LNCaP clone FGC (cell line): ENCODE data around the gene SPCS1.
"Not testable (repeated sequence)": the region's sequence is repeated elsewhere in the genome, so short reads cannot be mapped to it uniquely, and the experiment has no call there.

Experiments
- DNase-seq: peaks from one replicate; pipeline ENCODE4 v3.0.0-alpha.2; 2011; ENCODE audit warnings: low read depth
- H3K4me3 ChIP-seq: 2 replicates; pipeline ENCODE4 v1.5.1; 2011; ENCODE audit warnings: mild to moderate bottlenecking, low read depth, low read length, control low read depth
- TF ChIP-seq, protein P1 (sequence below): IDR thresholded peaks from 2 replicates; pipeline ENCODE4 v1.5.1; 2012; ENCODE audit warnings: mild to moderate bottlenecking; ENCODE audit not compliant: control insufficient read depth, insufficient read depth; ENCODE audit errors: extremely low read depth

Gene SPCS1

DNA sequence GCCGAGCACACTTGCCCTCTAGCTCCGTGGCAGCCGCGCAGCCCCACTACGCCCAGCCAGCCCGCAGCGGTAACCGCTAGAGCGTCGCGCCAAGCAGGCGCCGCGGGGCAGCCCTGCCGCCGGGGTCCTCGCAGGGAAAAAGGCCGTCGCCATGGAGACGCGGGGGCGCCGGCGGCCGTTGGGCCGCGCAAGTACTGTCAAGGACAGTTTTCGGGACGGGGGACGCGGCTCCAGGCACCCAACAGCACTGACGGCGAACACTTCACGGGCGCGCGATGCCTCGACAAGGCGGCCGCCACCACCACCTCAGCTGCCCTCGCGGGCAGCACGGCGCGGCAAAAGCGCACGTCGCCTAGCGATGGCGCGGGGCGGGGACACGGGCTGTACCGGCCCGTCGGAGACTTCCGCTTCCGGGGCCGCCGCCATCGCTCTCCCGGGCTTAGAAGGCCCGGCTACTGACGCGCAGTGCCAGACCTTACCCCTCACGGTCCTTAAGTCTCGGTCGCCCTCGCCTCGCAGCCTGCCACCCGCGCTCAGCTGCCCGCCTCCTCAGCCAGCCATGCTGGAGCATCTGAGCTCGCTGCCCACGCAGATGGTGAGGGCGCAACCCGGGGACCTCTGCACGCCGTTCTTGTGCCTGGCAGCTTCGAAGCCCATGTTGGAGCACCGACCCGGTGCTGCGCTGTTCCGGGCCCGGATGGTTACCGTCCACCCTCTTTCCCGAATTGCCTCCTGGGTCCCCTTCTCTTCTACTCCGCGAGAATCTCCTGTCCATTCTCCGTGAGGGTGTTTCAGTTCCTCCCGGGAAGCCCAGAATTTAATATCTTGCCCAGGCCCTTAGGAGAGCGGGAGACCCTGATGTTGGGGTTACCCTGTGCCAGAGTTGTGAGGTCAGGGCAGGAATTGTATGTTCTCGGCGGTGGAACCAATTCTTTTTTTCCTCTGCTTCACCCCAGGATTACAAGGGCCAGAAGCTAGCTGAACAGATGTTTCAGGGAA, at the start of gene SPCS1, which contains the start of gene GLT8D1:
SPCS1 (plus strand) TSS at position 419 of the 999 bp plus-strand sequence; CDS start at position 560, 141 bp downstream.
GLT8D1 (minus strand) TSS at position 104 of the 999 bp plus-strand sequence. CDS start 5,331 bp downstream, outside the sequence.
- TF ChIP-seq, protein P1, sequence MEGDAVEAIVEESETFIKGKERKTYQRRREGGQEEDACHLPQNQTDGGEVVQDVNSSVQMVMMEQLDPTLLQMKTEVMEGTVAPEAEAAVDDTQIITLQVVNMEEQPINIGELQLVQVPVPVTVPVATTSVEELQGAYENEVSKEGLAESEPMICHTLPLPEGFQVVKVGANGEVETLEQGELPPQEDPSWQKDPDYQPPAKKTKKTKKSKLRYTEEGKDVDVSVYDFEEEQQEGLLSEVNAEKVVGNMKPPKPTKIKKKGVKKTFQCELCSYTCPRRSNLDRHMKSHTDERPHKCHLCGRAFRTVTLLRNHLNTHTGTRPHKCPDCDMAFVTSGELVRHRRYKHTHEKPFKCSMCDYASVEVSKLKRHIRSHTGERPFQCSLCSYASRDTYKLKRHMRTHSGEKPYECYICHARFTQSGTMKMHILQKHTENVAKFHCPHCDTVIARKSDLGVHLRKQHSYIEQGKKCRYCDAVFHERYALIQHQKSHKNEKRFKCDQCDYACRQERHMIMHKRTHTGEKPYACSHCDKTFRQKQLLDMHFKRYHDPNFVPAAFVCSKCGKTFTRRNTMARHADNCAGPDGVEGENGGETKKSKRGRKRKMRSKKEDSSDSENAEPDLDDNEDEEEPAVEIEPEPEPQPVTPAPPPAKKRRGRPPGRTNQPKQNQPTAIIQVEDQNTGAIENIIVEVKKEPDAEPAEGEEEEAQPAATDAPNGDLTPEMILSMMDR: no peak
- peak within 1 kb of the TSS; percentile 99 for H3K4me3 ChIP-seq
- DNase-seq: peak; percentile 56

DNA sequence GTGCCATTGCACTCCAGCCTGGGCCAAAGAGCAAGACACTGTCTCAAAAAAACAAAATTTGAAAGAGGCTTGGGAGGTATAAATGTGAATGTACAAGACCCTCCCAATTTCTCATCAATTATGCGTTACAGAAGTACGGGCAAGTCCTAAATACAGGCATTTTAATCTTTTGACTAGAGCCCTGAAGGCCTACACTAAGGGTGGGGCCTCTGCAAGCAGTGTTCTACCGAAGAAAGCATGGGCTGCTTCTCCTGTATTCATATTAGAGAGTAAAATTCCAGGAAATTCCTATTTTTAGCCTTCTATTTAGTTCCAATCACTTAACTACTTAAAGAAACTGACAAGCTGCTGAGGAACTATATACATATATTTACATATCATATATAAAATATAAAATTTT, 45.9 kb upstream of the SPCS1 start:
- TF ChIP-seq, protein P1: no peak
- H3K4me3 ChIP-seq: no peak overlapping the region
- DNase-seq: no peak

DNA sequence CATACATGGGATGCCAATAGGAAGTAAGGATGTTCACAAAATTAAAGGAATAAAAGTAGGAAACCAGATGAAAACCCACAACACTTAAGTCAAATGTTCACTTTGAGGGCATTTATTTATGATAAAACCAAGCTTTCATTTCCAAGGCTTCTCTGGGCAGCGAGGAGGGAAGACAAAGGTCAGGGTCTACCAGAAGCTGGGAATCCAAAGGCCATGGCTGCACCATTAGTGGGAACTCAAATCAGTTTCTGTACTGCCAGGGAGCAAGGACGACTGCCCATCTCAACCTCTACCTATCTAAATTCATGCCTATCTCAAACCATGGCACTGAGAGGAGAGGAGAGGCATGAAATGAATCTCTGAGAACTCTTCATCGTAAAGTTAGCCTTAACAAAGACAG, 42.8 kb upstream of the SPCS1 start:
- TF ChIP-seq, protein P1: no peak
- DNase-seq: no peak
- H3K4me3 ChIP-seq: no peak overlapping the region

DNA sequence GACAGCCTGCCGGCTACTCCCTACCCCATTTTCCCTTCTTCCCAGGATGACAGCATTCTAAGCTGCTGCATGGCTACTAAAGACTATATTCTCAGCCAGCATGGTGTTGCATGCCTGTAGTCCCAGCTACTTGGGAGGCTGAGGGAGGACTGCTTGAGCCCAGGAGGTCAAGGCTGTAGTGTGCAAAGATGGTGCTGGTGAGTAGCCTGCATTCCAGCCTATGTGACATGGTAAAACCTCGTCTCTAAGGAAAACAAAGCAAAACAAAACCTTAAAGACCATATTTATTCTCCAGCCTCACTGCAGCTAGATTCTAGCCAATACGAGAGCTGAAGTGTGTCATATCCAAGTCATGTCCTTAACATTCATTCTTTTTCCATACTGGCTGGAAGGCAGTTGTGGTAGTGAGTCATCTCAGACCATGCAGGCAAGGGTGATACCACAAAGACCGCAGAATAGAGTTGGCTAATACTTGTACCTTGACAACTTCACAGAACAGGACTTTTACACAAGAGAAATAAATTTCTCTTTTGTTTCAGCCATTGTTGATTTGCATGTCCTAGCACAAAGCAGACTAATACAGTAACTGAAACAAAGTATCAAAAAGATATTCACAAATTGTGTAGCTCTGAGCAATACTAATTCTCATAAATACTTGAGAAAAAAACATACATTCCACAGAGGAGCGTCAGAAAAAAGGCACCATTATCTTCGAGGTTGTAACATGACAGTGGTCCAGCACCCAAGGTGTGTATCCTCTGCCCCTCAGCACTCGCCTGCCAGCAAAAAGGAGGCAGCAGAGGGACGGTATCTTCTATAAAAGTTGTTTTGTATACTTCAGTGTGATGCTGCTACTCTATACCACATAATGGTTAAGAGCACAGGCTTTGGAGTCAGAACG, 35.0 kb upstream of the SPCS1 start:
- no peak overlapping the region for H3K4me3 ChIP-seq
- DNase-seq: no peak
- TF ChIP-seq, protein P1: no peak

DNA sequence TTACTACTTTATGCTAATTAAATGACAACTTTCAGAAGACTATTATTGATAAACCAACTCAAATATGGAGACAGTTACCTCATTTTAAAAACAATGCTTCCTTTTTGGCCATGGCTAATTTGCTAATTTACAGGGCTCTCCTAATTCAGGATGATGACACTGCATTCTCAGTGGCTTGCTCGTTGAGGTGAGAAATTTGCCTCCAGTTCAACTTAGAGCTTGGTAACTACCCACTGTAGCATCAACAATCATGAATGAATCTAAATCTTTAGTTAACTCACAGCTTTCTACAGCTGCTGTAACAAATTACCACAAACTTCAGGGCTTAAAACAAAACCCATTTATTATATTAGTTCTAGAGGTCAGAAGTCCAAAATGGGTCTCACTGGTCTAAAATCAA, 34.2 kb upstream of the SPCS1 start:
- DNase-seq: no peak
- H3K4me3 ChIP-seq: no peak overlapping the region
- TF ChIP-seq, protein P1: no peak

DNA sequence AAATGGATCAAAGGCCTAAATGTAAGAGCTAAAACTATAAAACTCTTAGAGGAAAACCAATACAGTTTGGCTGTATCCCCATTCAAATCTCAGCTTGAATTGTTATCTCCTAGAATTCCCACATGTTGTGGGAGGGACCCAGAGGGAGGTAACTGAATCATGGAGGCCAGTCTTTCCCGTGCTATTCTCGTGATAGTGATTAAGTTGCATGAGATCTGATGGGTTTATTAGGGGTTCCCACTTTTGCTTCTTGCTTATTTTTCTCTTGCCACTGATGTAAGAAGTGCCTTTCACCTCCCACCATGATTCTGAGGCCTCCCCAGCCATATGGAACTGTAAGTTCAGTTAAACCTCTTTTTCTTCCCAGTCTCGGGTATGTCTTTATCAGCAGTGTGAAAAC, 29.7 kb upstream of the SPCS1 start:
- not testable (repeated sequence) for DNase-seq, H3K4me3 ChIP-seq
